ENCODE measurements around the gene SERPINB7. TPM values are rescaled to one million over a fixed set of nuclear protein-coding genes. Genes with fewer than 3 reads are reported as not detected.

SERPINB7 gene
- total RNA-seq, 1 experiment from 2014 or later: not detected

- H3K27ac ChIP-seq: no peak overlapping the region
- H3K27me3 ChIP-seq: no peaks in the 10 kb centered on the region
- H3K4me3 ChIP-seq: no peak overlapping the region
- DNase-seq: no peak
- no peaks in the 10 kb centered on the region for H3K36me3 ChIP-seq
- H3K4me1 ChIP-seq: no peaks in the 10 kb centered on the region
- no peaks in the 10 kb centered on the region for H3K9me3 ChIP-seq (replicated peaks)
Measured at GRCh38 chr18:63763831-63764600, 11.2 kb upstream of the SERPINB7 start.

DNA sequence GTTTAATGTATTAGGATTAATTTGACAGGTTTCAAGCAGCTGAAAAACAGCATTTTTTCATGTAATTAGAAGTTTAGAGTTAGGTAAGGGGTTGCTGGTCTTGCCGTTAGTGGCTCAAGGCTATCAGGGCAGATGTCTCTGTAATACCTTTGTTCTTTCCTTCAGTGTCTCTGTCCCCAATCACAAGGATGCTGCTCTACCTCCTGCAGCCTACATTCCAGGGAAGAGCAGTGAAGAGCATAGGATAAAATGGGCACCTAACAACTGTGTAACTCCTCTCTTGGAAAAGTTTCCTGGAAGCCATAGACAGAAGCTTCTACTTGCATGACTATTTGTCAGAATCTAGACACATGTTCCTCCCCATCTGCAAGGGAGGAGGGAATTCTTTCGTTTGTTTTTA is 9.4 kb upstream of the SERPINB7 start:
- H3K27ac ChIP-seq: no peak overlapping the region
- no peak overlapping the region for H3K4me3 ChIP-seq
- no peaks in the 10 kb centered on the region for H3K27me3 ChIP-seq
- no peaks in the 10 kb centered on the region for H3K36me3 ChIP-seq
- no peak for DNase-seq
- no peaks in the 10 kb centered on the region for H3K9me3 ChIP-seq (replicated peaks)
- H3K4me1 ChIP-seq: no peaks in the 10 kb centered on the region

DNA sequence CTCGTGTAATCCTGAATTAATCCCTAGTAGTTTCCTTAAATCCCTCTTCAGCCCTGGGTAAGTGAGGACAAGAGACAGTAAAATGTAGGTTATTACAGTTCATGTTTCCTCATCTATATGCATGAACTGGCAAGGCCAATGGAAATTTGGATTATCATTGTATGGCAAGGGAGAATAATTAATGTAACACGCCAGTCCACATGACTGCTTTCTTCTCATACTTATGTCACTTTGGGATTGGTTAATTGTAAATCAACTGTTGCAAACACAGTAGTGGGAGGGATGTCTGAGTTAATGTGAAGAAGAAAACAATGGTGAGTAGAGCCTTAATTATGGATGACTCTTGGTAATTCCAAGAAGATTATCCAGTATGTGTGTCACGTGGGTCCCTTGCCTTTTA is 1.7 kb upstream of the SERPINB7 start:
- DNase-seq: no peak
- no peaks in the 10 kb centered on the region for H3K9me3 ChIP-seq (replicated peaks)
- H3K4me3 ChIP-seq: no peak overlapping the region
- no peak overlapping the region for H3K27ac ChIP-seq
- no peaks in the 10 kb centered on the region for H3K4me1 ChIP-seq
- no peaks in the 10 kb centered on the region for H3K36me3 ChIP-seq
- no peaks in the 10 kb centered on the region for H3K27me3 ChIP-seq

GRCh38 chr18:63774511-63774910 is 707 bp upstream of the SERPINB7 start:
- DNase-seq: no peak
- Histone ChIP-seq H3K27me3 (no peaks in the 10 kb centered on the region), H3K4me1 (no peaks in the 10 kb centered on the region), H3K9me3 (replicated peaks) (no peaks in the 10 kb centered on the region), H3K4me3 (no peak overlapping the region), H3K27ac (no peak overlapping the region), H3K36me3 (no peaks in the 10 kb centered on the region)

GRCh38 chr18:63779386-63779785 is 4.2 kb downstream of the SERPINB7 start:
- no peaks in the 10 kb centered on the region for H3K9me3 ChIP-seq (replicated peaks)
- no peak overlapping the region for H3K27ac ChIP-seq
- no peak for DNase-seq
- no peaks in the 10 kb centered on the region for H3K27me3 ChIP-seq
- H3K4me3 ChIP-seq: no peak overlapping the region
- H3K4me1 ChIP-seq: no peaks in the 10 kb centered on the region
- H3K36me3 ChIP-seq: no peaks in the 10 kb centered on the region

- DNase-seq: no peak
- no peaks in the 10 kb centered on the region for H3K27me3 ChIP-seq
- no peak overlapping the region for H3K27ac ChIP-seq
- H3K4me3 ChIP-seq: no peak overlapping the region
- no peaks in the 10 kb centered on the region for H3K4me1 ChIP-seq
- H3K9me3 ChIP-seq (replicated peaks): no peaks in the 10 kb centered on the region
- no peaks in the 10 kb centered on the region for H3K36me3 ChIP-seq
Measured at GRCh38 chr18:63783394-63783793, 8.2 kb downstream of the SERPINB7 start.

DNA sequence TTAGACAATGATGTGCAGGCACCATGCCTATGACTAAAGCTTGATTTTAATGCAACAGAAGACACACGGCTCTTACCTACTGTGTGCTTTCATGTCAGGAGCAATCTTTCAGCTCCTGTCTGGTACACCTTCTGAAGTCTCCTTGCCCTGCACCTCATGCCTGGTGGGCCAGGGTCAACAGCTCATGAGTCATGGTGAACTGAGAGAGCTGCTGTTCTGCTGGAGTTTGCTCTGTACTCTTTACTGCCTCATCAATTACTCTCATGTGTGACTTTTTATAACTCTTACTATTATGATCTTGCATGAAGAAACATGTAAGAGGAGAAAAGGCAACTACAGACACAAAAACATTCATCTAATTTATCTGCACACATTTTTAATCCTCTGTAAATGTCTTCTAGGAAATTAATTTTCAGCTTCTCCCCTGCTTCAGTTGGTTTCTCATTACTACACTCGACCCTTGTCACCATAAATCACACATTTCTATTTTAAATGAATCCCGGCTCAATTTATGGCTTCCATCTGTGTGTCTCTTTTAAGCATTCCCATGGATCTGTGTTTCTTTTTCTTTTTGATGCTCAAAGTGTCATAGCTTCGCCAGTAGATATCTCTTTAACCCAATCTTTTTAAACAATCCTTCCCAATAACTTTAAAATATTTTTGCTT is 9.7 kb downstream of the SERPINB7 start:
- Histone ChIP-seq H3K9me3 (replicated peaks) (no peaks in the 10 kb centered on the region), H3K4me3 (no peak overlapping the region), H3K27me3 (no peaks in the 10 kb centered on the region), H3K27ac (no peak overlapping the region), H3K36me3 (no peaks in the 10 kb centered on the region), H3K4me1 (no peaks in the 10 kb centered on the region)
- no peak for DNase-seq

DNA sequence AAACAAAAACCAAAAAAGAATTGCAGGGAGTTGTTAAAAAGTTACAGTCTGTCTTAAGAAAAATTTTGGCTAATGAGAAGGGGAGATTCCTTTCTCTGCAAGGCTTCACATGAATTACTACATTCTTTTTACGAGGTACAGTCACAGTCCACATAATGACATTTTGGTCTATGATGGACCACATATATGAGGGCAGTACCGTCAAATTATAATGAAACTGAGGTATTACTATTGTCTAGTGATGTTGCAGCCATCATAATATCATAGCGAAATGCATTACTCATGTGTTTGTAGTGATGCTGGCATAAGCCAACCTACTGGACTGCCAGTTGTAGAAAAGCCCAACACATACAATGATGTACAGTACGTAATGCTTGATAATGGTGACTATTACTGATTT is 12.5 kb downstream of the SERPINB7 start:
- Histone ChIP-seq H3K27ac (no peak overlapping the region), H3K27me3 (no peaks in the 10 kb centered on the region), H3K4me3 (no peak overlapping the region), H3K36me3 (no peaks in the 10 kb centered on the region), H3K4me1 (no peaks in the 10 kb centered on the region), H3K9me3 (replicated peaks) (no peaks in the 10 kb centered on the region)
- DNase-seq: no peak

DNA sequence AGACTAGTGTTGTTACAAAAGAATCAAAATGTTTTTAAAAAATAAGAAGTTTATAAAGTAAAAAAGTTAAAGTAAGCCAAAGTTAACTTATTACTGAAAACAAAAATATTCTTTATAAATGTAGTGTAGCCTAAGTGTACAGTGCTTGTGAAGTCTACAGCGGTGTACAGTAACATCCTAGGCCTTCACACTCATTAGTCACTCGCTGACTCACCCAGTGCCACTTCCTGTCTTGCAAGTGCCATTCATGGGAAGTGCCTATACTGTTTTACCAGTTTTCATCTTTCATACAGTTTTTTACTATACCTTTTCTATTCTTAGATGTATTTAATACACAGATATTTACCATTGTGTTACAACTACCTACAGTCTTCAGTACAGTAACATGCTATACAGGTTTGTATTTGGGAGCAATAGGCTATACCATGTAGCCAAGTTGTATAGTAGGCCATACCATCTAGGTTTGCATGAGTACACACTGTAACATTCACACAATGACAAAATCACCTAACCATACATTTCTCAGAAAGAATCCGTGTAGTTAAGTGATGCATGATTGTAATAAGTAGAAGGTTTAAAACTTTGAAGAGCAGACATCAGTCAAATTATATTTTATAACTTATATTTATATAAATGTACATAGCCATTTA is 13.4 kb downstream of the SERPINB7 start:
- Histone ChIP-seq H3K27ac (no peak overlapping the region), H3K9me3 (replicated peaks) (no peaks in the 10 kb centered on the region), H3K27me3 (no peaks in the 10 kb centered on the region), H3K4me3 (no peak overlapping the region), H3K4me1 (no peaks in the 10 kb centered on the region), H3K36me3 (no peaks in the 10 kb centered on the region)
- DNase-seq: peak; percentile 23 to 32

- no peaks in the 10 kb centered on the region for H3K27me3 ChIP-seq
- no peak overlapping the region for H3K27ac ChIP-seq
- H3K36me3 ChIP-seq: no peaks in the 10 kb centered on the region
- no peak for DNase-seq
- H3K9me3 ChIP-seq (replicated peaks): no peaks in the 10 kb centered on the region
- H3K4me1 ChIP-seq: no peaks in the 10 kb centered on the region
- H3K4me3 ChIP-seq: no peak overlapping the region
Measured at GRCh38 chr18:63789327-63789726, 14.1 kb downstream of the SERPINB7 start.

DNA sequence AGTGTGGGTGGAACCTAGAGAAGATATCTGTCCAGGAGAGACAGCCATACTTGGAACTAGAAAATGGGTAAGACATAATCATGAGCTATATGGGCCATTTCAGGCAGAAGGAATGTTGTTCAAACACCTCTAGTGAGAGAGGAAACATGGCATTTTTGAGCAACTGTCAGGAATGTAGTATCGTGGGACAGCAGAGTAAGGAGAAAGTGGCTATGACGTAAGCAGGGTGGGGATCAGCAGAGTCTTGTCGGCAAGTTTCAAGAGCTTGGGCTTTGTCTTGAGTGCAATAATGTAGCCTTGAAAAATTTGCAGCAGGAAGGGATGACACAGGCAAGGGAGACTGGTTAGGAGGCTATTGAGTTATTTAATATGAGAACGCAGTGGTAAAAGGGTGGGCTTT is 20.4 kb downstream of the SERPINB7 start:
- Histone ChIP-seq H3K4me3 (no peak overlapping the region), H3K9me3 (replicated peaks) (no peaks in the 10 kb centered on the region), H3K27ac (no peak overlapping the region), H3K36me3 (no peaks in the 10 kb centered on the region), H3K4me1 (no peaks in the 10 kb centered on the region), H3K27me3 (no peaks in the 10 kb centered on the region)
- no peak for DNase-seq

GRCh38 chr18:63799189-63799588 is 24.0 kb downstream of the SERPINB7 start:
- Histone ChIP-seq H3K4me1 (no peaks in the 10 kb centered on the region), H3K36me3 (no peaks in the 10 kb centered on the region), H3K4me3 (no peak overlapping the region), H3K9me3 (replicated peaks) (no peaks in the 10 kb centered on the region), H3K27ac (no peak overlapping the region), H3K27me3 (no peaks in the 10 kb centered on the region)
- no peak for DNase-seq

DNA sequence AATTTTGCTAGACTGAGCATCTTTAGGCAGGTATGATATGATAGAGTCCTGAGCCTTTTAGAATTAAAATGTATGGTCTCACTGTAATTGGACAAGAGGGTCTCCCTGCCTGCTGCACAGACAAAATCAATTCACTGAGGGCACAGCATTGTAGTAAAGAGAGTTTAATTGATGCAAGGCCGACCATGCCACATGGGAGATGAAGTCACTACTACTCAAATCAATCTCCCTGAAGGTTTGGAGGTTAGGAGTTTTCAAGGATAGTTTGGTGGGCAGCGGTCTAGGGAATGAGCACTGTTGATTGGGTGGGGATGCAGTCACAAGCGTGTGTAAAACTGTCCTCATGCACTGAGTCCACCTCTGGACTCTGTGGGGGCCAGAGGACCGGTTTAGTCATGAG is 26.1 kb downstream of the SERPINB7 start:
- Histone ChIP-seq H3K27ac (no peak overlapping the region), H3K36me3 (no peaks in the 10 kb centered on the region), H3K9me3 (replicated peaks) (no peaks in the 10 kb centered on the region), H3K4me3 (no peak overlapping the region), H3K4me1 (no peaks in the 10 kb centered on the region), H3K27me3 (no peaks in the 10 kb centered on the region)
- DNase-seq: no peak

DNA sequence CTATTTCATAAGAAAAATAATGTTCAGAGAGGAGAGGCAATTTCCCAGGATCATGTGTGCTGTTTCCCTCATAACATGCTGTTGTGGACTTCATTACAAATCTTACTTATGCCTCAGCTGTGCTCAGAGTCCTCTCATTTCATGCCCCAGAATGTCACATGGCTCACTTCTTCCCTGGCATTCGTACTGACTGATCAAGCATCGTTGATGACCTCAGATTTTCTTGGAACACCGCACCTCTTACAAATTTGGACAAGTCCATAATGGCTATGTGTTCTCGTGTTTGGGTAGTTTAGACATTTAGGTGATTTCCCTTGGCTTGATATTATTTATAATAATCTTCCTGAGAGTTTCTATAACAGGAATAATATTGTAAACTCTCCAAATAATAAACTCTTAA is 32.9 kb downstream of the SERPINB7 start:
- Histone ChIP-seq H3K27ac (no peak overlapping the region), H3K4me3 (no peak overlapping the region), H3K36me3 (no peaks in the 10 kb centered on the region), H3K4me1 (no peaks in the 10 kb centered on the region), H3K9me3 (replicated peaks) (no peaks in the 10 kb centered on the region), H3K27me3 (no peaks in the 10 kb centered on the region)
- DNase-seq: no peak

DNA sequence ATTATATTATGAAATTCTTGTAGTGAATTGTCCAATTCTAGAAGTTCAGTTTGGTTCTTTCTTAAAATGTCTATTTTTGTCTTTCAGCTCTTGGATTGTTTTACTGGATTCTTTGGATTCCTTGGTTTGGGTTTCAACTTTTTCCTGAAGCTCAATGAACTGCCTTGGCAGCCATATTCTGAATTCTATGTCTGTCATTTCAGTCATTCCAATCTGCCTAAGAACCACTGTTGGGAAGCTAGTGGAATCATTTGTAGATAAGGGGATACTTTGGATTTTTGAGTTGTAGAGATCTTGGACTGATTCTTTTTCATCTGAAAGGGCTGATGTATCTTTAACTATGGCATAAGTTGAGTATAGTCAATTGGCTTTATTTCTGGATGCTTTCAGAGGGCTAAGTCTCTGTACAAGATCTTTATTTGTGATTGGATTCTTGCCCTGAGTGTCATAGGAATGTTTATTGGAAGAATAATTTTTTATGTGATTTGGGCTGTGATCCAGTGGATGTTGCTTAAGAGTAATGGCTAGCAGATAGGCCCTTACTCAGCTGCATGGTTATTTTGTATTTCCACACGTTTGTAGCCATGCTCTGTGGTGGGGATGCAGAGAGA is 42.3 kb downstream of the SERPINB7 start:
- no peaks in the 10 kb centered on the region for H3K9me3 ChIP-seq (replicated peaks)
- H3K27me3 ChIP-seq: no peaks in the 10 kb centered on the region
- H3K27ac ChIP-seq: no peak overlapping the region
- no peak overlapping the region for H3K4me3 ChIP-seq
- H3K36me3 ChIP-seq: no peaks in the 10 kb centered on the region
- H3K4me1 ChIP-seq: no peaks in the 10 kb centered on the region
- no peak for DNase-seq

Measured in SJCRH30 (cell line).